Suprapubic skin (tissue), 4 donors: ENCODE results near the gene ETS1.

Source experiments
- POLR2A ChIP-seq, 2 donors: fragments of 450-650 bp; IDR thresholded peaks; one replicate each; pipeline ENCODE4 v1.6.1; 2017; ENCODE audit warnings: antibody characterized with exemption in 2 of 2, mild to moderate bottlenecking in 2 of 2, moderate library complexity in 2 of 2
- POLR2AphosphoS5 ChIP-seq, 3 donors: sonication (generic); formaldehyde crosslinking; IDR thresholded peaks; one replicate each; pipeline ENCODE4 v1.6.1; 2017; ENCODE audit warnings: antibody characterized with exemption in 3 of 3
- TF ChIP-seq, protein P1 (sequence below), 2 donors: fragments of 200-600 bp in 1 of 2; fragments of 450-650 bp in 1 of 2; sonication (generic) in 1 of 2; IDR thresholded peaks; one replicate each; pipeline ENCODE4 v1.5.1; 2016 to 2019; ENCODE audit warnings: antibody characterized with exemption in 2 of 2, mild to moderate bottlenecking in 1 of 2, moderate library complexity in 1 of 2

DNA sequence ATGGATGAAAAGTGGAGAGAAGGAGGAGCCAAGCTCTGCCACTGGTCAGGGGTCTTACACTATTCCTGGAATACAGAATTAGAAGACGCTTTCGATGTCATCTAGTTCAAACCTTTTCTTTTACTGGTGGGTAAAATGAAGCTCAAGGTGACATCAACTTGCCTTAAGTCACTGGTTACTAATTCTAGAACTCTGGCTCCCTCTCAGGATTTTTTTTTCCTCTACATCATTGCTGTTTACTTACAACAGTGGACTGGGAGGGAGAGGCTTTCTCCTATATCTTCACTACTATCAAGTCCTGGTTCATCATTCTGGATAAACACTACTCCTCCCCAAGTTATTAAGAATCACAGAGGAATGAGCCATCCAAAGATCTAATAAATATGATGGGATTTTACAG lies 82.9 kb downstream of the ETS1 start:
- TF ChIP-seq, protein P1, sequence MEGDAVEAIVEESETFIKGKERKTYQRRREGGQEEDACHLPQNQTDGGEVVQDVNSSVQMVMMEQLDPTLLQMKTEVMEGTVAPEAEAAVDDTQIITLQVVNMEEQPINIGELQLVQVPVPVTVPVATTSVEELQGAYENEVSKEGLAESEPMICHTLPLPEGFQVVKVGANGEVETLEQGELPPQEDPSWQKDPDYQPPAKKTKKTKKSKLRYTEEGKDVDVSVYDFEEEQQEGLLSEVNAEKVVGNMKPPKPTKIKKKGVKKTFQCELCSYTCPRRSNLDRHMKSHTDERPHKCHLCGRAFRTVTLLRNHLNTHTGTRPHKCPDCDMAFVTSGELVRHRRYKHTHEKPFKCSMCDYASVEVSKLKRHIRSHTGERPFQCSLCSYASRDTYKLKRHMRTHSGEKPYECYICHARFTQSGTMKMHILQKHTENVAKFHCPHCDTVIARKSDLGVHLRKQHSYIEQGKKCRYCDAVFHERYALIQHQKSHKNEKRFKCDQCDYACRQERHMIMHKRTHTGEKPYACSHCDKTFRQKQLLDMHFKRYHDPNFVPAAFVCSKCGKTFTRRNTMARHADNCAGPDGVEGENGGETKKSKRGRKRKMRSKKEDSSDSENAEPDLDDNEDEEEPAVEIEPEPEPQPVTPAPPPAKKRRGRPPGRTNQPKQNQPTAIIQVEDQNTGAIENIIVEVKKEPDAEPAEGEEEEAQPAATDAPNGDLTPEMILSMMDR (IDR thresholded peaks at IDR 0.05): no peak
- TF ChIP-seq POLR2AphosphoS5 (IDR thresholded peaks at IDR 0.05): no peak
- TF ChIP-seq POLR2A (IDR thresholded peaks at IDR 0.05): no peak
